Natural killer cell treated with Interleukin-12 subunit alpha and Interleukin-12 subunit beta and Interleukin-15 and Interleukin-18, amount 100 ng/mL, for 72 hours (primary cell): ENCODE measurements around the gene C4orf50. TPM values are rescaled to one million over a fixed set of nuclear protein-coding genes. Genes with fewer than 3 reads are reported as not detected.
A peak's percentile ranks its signal among the peaks of the same experiment; 100 is the strongest.
"Not testable (repeated sequence)": the region's sequence is repeated elsewhere in the genome, so short reads cannot be mapped to it uniquely, and the experiment has no call there.

Experiments used
- ATAC-seq, 2 donors: fragments of 150-1000 bp; cut with Tn5 transposase in 1 of 2; sonication (Bioruptor Pico), chemical (Tn5 transposase) in 1 of 2; 2 replicates each; pipeline ENCODE4 v1.10.0; 2021
- DNase-seq: peaks from one replicate; pipeline ENCODE4 v3.0.0; 2022; ENCODE audit warnings: low spot score
- H3K27ac Mint-ChIP-seq, 2 donors: 1 replicate in 1 of 2; 2 replicates in 1 of 2; pipeline ENCODE4 v1.8.0; 2022; ENCODE audit warnings: mixed read lengths in 2 of 2, mild to moderate bottlenecking in 1 of 2, moderate library complexity in 1 of 2
- H3K27me3 Mint-ChIP-seq, 2 donors: 1 replicate in 1 of 2; 2 replicates in 1 of 2; pipeline ENCODE4 v1.8.0; 2022; ENCODE audit warnings: mixed read lengths in 2 of 2
- H3K36me3 Mint-ChIP-seq: one replicate; pipeline ENCODE4 v1.8.0; 2022; ENCODE audit warnings: mixed read lengths
- H3K4me1 Mint-ChIP-seq, 2 donors: 1 replicate in 1 of 2; 2 replicates in 1 of 2; pipeline ENCODE4 v1.8.0; 2022; ENCODE audit warnings: low read depth in 2 of 2, mixed read lengths in 2 of 2, mild to moderate bottlenecking in 1 of 2
- H3K4me3 Mint-ChIP-seq: one replicate; pipeline ENCODE4 v1.8.0; 2022; ENCODE audit warnings: mixed read lengths
- H3K9me3 Mint-ChIP-seq: 2 replicates; pipeline ENCODE4 v1.8.0; 2022; ENCODE audit warnings: mixed read lengths
- total RNA-seq, 2 donors: library from RNA; stranded (reverse); gene quantifications; one replicate each; pipeline ENCODE4 v1.2.3, GENCODE V29; 2022

C4orf50 gene
- total RNA-seq, 2 donors from 2014 or later = 0.81 to 6.9 TPM

DNA sequence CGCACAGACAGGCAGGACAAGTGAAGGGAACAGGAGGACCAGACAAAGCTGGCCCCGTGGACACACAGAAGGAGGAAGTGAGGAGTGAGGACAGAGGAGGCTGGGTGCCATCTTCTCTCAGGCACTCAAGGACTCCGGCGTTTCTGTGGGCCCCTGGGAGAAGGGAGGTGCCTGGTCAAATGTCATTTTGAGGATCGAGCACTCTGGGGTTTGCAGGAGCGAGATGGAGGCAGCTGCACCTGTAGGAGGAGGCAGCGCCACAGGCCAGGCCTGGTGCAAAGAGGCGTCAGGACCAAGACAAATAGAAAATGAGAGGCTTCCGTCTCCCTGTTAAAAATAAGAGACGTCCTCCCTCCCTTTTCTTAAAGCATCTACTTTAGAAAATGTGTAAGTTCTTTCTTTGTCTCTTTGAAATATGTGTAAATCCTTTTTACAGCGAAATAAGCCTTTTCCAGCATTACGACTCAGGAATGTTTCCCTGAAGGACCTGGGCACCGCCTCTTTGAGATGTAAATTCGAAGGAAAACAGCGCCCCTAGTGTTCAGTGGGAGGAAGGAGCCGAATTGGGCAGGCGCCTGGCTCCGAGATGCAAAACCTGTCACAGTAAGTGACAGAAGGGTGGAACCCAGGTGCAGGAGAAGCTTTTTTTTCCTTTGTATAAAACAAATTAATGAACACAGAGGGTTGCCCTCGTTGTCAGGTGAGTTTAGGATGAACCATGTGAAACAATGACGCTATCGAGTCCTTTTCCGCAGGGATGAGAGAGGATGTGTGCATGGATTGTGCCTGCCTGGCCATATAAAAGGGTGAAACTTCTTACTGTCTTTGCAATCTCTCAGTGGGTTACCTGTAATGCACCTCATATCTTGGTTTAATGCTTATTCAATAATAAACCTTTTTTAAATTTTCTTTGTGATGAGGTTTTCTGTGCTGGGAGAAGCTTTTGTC, 1.4 kb upstream of the C4orf50 start:
- no peak overlapping the region for H3K27ac Mint-ChIP-seq
- H3K4me3 Mint-ChIP-seq = no peak overlapping the region
- H3K27me3 Mint-ChIP-seq = peaks cover 0 to 8% of the 10 kb centered on the region in 2 donors
- no peaks in the 10 kb centered on the region for H3K36me3 Mint-ChIP-seq
- DNase-seq = peak; percentile 47
- H3K4me1 Mint-ChIP-seq = peaks cover 4 to 6% of the 10 kb centered on the region in 2 donors
- no peaks in the 10 kb centered on the region for H3K9me3 Mint-ChIP-seq
- ATAC-seq = no peak

DNA sequence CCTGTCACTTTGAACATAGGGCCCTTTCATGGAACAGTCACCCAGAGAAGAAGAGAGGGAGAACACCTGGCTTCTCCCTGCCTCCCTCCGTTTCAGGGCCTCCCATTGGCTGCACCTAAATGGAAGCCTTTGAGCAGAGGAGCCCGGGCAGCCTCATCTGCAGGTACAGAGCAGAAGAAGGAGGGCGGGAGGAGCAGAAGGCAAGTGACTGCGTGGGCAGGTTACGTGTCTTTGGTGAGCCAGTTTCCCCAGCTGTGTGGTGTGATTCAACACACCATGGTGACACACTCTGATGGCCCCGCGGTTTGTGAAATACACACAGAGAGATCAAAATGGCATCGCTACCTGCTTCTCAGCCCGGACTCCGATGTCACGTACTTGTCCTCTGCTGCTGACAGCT, 431 bp downstream of the C4orf50 start:
- DNase-seq = peak; percentile 5
- Mint-ChIP-seq H3K27me3 (peaks cover 0 to 9% of the 10 kb centered on the region in 2 donors), H3K9me3 (no peaks in the 10 kb centered on the region), H3K27ac (no peak overlapping the region), H3K4me1 (peaks cover 4 to 6% of the 10 kb centered on the region in 2 donors), H3K4me3 (no peak overlapping the region), H3K36me3 (no peaks in the 10 kb centered on the region)
- ATAC-seq = no peak

DNA sequence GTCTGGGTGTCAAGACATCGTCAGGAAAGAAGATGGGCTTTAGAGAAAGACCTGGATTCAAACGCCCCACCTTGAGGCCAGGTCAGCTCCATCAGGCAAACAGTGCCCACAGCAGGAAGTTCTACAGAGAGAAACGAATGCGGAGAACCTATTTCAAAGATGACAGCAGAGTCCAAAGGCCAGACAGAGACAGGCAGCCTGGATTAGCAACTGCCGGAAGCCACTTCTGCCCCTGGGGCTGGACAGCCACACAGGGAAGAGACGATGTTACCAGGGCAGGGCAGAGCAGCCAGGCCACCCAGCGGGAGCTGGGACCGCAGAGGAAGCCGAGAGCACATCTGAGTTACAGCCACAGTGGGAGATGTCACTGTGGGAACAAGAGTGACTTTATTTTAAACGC, 1.2 kb downstream of the C4orf50 start:
- ATAC-seq (no peak), DNase-seq (peak; percentile 28)
- H3K9me3 Mint-ChIP-seq = no peaks in the 10 kb centered on the region
- no peak overlapping the region for H3K27ac Mint-ChIP-seq
- no peak overlapping the region for H3K4me3 Mint-ChIP-seq
- H3K4me1 Mint-ChIP-seq = peaks cover 4 to 6% of the 10 kb centered on the region in 2 donors
- H3K36me3 Mint-ChIP-seq = no peaks in the 10 kb centered on the region
- H3K27me3 Mint-ChIP-seq = peaks cover 0 to 11% of the 10 kb centered on the region in 2 donors

DNA sequence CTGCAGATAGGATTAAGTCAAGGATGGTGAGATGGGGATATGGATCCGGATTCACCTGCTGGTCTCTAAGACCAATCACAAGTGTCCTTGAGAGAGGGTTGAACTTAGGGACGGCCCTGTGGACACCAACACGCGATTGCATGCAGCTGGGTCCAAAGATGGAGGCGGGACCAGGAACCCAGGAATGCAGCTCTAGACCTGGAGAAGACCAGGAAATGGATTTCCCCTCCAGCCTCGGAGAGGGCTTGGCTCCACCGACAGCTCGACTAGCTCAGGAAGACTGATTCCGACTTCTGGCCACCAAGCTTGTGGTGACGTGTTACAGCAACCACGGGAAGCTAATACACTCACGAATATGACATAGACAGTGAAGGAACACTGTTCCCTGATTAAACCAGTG, 4.7 kb downstream of the C4orf50 start:
- no peak for ATAC-seq
- peaks cover 7 to 19% of the 10 kb centered on the region in 2 donors for H3K27me3 Mint-ChIP-seq
- no peak overlapping the region for H3K4me3 Mint-ChIP-seq
- peaks cover 0 to 4% of the 10 kb centered on the region in 2 donors for H3K4me1 Mint-ChIP-seq
- peak; percentile 23 for DNase-seq
- no peak overlapping the region for H3K27ac Mint-ChIP-seq
- H3K9me3 Mint-ChIP-seq = no peaks in the 10 kb centered on the region
- H3K36me3 Mint-ChIP-seq = no peaks in the 10 kb centered on the region

DNA sequence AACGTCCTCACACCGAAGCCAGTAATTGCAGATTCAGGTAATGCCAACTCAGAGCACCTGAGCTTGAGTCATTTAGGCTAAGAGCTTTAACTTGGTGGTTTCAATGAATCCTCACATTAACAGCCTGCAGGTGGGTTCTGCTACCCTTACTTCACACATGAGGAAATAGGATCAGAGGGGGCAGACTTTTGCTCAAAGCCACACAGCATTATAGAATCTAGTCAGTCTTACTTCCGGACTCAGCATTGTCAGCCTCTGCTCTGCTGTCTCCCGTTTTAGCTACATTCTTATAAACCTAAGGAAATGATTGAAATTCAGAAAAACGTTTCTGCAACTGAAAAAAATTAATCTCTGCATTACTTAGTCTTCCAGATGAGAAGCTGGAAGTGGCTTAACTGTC, 6.0 kb downstream of the C4orf50 start:
- DNase-seq (no peak), ATAC-seq (no peak)
- Mint-ChIP-seq H3K27ac (no peak overlapping the region), H3K36me3 (no peaks in the 10 kb centered on the region), H3K9me3 (no peaks in the 10 kb centered on the region), H3K4me3 (no peak overlapping the region), H3K27me3 (peaks cover 13 to 25% of the 10 kb centered on the region in 2 donors), H3K4me1 (peaks cover 0 to 4% of the 10 kb centered on the region in 2 donors)

DNA sequence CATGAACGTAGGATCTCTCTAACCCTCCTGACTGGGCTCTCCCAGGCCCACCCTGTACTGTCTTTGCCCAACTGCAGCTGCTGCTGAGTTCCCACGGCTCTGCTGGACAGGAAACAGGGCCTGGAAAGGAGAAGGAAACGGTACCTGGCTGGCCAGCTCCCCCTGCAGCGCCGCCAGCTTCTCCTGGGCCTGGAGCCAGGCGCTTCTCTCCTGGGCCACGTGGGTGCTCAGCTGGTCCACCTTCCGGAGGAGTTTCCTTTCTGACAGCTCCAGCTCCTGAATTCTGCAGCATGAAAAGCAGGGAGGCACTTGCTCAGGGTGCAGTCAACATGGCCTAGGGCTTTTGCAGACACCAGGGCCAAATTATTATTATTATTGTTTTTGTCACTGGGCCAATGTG, 6.5 kb downstream of the C4orf50 start:
- peaks cover 0 to 4% of the 10 kb centered on the region in 2 donors for H3K4me1 Mint-ChIP-seq
- no peaks in the 10 kb centered on the region for H3K9me3 Mint-ChIP-seq
- H3K27me3 Mint-ChIP-seq = peaks cover 18 to 28% of the 10 kb centered on the region in 2 donors
- no peak for DNase-seq
- no peaks in the 10 kb centered on the region for H3K36me3 Mint-ChIP-seq
- H3K27ac Mint-ChIP-seq = no peak overlapping the region
- ATAC-seq = no peak
- H3K4me3 Mint-ChIP-seq = no peak overlapping the region

DNA sequence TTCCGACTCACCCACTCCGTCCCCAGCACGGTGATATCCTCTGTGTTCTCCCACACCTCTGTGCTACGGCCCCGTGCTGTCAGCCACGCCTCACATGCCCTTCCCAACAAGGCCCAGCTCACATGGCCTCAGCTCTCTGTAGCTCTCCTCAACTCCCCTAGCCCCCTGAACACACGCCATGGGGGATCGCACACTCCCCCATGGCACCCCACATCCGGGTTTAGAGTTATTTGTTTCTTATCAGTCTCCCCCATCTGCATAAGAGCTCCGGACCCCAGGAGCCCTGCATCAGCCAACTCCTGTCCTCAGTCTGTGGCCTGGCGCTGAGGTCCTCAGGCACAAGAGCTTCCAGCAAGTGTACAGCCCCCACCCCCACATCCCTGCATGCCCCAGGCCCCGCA, 7.0 kb downstream of the C4orf50 start:
- peak; percentile 54 for DNase-seq
- H3K27ac Mint-ChIP-seq = no peak overlapping the region
- H3K4me1 Mint-ChIP-seq = peaks cover 0 to 4% of the 10 kb centered on the region in 2 donors
- no peaks in the 10 kb centered on the region for H3K9me3 Mint-ChIP-seq
- H3K27me3 Mint-ChIP-seq = peaks cover 19 to 30% of the 10 kb centered on the region in 2 donors
- H3K4me3 Mint-ChIP-seq = no peak overlapping the region
- no peaks in the 10 kb centered on the region for H3K36me3 Mint-ChIP-seq
- ATAC-seq = no peak

DNA sequence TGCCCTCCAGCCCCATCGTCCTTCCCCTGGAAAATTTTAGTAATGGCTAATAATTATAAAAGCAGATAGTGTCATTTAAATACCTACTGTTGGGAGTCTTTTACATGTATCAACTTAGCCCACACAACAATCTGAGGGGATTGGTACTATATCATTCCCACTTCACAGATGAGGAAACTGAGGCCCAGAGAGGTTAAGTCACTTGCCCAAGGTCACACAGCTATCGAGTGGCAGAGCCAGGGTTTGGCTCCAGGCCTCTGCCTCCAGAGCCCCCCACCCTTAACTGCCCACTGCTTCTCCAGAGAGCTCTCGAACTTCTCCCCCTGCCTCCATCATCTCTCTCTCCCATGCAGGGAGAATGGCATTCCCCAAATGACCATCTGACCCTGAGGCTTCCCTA, 7.4 kb downstream of the C4orf50 start:
- Mint-ChIP-seq H3K27ac (no peak overlapping the region), H3K27me3 (peaks cover 19 to 30% of the 10 kb centered on the region in 2 donors), H3K36me3 (no peaks in the 10 kb centered on the region), H3K9me3 (no peaks in the 10 kb centered on the region), H3K4me1 (peaks cover 0 to 4% of the 10 kb centered on the region in 2 donors), H3K4me3 (no peak overlapping the region)
- ATAC-seq = no peak
- DNase-seq = peak; percentile 1

DNA sequence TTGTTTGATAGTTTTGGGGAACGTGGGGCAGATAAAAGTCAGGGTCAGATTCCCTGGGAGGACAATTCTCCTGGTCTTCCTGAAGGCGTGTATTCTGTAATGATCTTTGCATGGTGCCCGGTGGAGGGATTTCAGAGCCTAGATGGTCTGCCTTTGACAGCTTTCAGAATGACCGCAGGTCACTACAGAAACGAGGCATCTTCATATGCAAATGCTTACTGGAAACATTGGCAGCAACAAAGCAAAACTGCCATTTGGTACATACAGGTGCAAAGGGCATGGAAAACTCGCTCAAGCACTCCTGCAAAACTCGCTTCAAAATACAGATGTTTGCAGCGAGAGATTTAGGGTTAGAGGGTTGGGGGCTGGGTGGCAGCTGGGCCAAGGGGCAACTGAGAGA, 8.8 kb downstream of the C4orf50 start:
- DNase-seq = no peak
- peaks cover 0 to 4% of the 10 kb centered on the region in 2 donors for H3K4me1 Mint-ChIP-seq
- no peak overlapping the region for H3K4me3 Mint-ChIP-seq
- no peak for ATAC-seq
- H3K27ac Mint-ChIP-seq = no peak overlapping the region
- H3K36me3 Mint-ChIP-seq = no peaks in the 10 kb centered on the region
- no peaks in the 10 kb centered on the region for H3K9me3 Mint-ChIP-seq
- peaks cover 19 to 30% of the 10 kb centered on the region in 2 donors for H3K27me3 Mint-ChIP-seq

DNA sequence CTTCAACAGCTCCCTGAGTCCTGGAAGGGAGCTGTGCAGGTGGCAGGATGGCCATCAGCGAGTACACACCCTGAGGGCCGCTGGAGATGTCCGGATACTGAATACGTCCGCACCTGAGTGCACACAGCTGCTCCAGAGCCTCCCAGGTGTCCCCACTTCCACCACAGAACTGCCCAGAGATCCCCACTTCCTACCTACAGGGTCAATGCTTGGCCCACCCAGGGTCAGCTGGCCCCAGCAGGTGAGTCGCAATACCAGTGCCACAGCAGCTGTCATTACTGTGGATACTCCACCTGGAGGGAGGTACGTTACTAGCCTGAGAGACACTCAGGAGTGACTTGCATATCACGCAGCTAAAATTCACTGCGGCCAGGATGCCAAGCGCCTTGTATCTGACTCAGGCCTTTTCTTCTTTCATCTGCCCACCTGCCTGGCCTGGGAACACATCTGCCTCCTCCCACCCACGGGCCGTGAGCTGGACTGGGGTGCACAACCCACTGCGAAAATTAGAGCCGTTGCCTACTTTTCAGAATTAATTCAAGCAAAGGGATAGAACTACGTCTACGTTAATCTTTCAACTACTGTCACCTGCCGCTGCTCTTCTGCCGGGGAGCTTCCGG, 9.4 kb downstream of the C4orf50 start:
- Mint-ChIP-seq H3K27me3 (peaks cover 19 to 30% of the 10 kb centered on the region in 2 donors), H3K9me3 (no peaks in the 10 kb centered on the region), H3K27ac (no peak overlapping the region), H3K36me3 (no peaks in the 10 kb centered on the region), H3K4me3 (no peak overlapping the region), H3K4me1 (peaks cover 0 to 4% of the 10 kb centered on the region in 2 donors)
- DNase-seq = peak; percentile 25
- ATAC-seq = peak in 1 of 2 donors; percentile 17

DNA sequence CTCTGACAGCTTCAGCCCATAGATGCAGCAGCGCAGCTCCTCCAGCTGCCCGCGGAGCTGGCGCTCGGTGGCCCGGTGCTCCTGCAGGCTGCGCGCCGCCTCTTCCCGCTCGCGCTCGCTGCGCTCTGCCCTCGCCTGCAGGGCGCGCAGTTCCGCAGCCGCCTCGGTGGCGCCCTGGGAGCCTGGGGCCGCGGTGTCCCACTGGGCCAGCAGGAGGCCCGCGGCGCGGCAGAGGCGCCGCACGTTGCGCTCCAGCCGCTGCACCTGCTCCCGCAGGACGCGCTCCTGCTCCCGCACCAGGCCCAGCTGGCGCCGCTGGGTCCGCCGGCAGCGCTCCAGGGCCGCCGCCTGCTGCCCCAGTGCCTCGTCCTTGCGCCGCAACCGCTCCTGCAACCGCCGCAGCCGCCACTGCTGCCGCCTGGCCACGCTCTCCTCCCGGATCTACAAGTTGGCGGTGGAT, 10.1 kb downstream of the C4orf50 start:
- ATAC-seq (peak in 1 of 2 donors; percentile 39), DNase-seq (peak; percentile 18)
- no peaks in the 10 kb centered on the region for H3K9me3 Mint-ChIP-seq
- no peak overlapping the region for H3K4me3 Mint-ChIP-seq
- peaks cover 19 to 30% of the 10 kb centered on the region in 2 donors for H3K27me3 Mint-ChIP-seq
- no peaks in the 10 kb centered on the region for H3K36me3 Mint-ChIP-seq
- H3K27ac Mint-ChIP-seq = no peak overlapping the region
- peaks cover 0 to 4% of the 10 kb centered on the region in 2 donors for H3K4me1 Mint-ChIP-seq

DNA sequence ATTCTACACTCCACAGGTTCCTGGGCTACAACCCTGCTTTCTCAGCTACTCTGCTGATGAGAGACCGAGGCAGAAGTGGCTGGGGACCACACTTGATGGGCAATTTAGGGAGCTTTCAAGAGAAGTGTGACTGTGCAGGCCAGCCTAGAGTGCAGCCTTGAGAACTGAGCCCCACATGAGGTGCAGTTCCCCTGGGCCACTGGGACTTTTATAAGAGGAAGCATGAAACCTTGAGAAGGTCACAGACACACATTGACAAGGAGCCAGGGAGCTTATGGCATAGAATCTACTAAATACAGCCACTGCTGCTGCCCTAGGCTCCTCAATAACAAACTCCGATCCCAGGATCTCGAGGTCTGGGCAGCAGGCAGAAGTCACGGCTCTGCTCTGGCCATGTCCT, 13.1 kb downstream of the C4orf50 start:
- ATAC-seq = no peak
- Mint-ChIP-seq H3K27me3 (peaks cover 18 to 19% of the 10 kb centered on the region in 2 donors), H3K27ac (no peak overlapping the region), H3K36me3 (no peaks in the 10 kb centered on the region), H3K4me3 (no peak overlapping the region), H3K9me3 (no peaks in the 10 kb centered on the region), H3K4me1 (no peaks in the 10 kb centered on the region)
- no peak for DNase-seq

DNA sequence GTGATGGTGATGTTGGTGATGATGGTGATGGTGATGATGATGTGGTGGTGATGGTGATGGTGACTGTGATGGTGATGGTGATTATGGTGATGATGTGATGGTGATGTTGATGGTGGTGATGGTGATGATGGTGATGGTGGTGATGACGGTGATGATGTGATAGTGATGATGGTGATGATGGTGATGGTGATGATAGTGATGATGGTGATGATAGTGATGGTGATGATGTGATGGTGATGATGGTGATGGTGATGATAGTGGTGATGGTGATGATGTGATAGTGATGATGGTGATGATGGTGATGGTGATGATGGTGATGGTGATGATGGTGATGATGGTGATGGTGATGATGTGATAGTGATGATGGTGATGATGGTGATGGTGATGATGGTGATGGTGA, 14.7 kb downstream of the C4orf50 start:
- H3K4me3 Mint-ChIP-seq, H3K27ac Mint-ChIP-seq, H3K4me1 Mint-ChIP-seq: not testable (repeated sequence)

DNA sequence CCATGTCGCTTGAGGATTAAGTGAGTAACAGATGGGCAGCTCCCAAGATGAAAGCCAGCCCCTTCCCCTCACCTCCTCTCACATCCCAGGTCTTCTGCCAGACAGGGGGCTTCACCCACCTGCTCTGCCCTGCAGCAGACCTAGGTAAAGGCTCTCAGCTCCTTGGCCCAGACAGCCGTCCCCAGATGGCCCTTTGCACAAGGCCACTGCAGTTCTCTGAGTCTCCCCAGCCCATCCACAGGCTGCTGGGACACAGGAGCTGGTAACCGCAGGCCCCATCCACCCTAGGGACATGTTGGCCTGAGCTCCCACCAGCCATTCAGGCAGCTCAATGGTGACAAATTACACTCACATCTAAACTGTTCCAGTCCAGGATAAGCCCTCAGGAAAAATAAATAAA, 15.3 kb downstream of the C4orf50 start:
- Mint-ChIP-seq H3K9me3 (no peaks in the 10 kb centered on the region), H3K36me3 (no peaks in the 10 kb centered on the region), H3K27me3 (peaks cover 11 to 14% of the 10 kb centered on the region in 2 donors), H3K27ac (no peak overlapping the region), H3K4me1 (no peaks in the 10 kb centered on the region), H3K4me3 (no peak overlapping the region)
- ATAC-seq (no peak), DNase-seq (no peak)

More for the DNA sequence above, 14.7 kb downstream of the C4orf50 start:
- H3K36me3 Mint-ChIP-seq, H3K9me3 Mint-ChIP-seq, ATAC-seq, DNase-seq: not testable (repeated sequence)
- H3K27me3 Mint-ChIP-seq = peaks cover 11 to 16% of the 10 kb centered on the region in 2 donors
